Kidney (tissue), 14 donors: ENCODE measurements around the gene EIF4E1B. TPM values are rescaled to one million over a fixed set of nuclear protein-coding genes. Genes with fewer than 3 reads are reported as not detected.

Experiments used
- DNase-seq, 5 donors: peaks; one replicate each; pipeline ENCODE4 v3.0.0-alpha.2; 2013 to 2020
- FAIRE-seq: peaks from 2 replicates; lab custom pipeline; 2012; peaks lifted over from hg19 to GRCh38; lab: Jason Lieb, UNC
- H3K27ac ChIP-seq, 2 donors: one replicate each; pipeline ENCODE4 v1.7.0; 2013; ENCODE audit warnings: low read depth in 2 of 2, low read length in 2 of 2, inconsistent platforms in 1 of 2
- H3K27me3 ChIP-seq: one replicate; pipeline ENCODE4 v1.7.1; 2013; ENCODE audit warnings: low read length, inconsistent platforms; ENCODE audit not compliant: control insufficient read depth, insufficient read depth
- H3K36me3 ChIP-seq, 3 donors: one replicate each; pipeline versions ENCODE4 v1.7.0 to v1.7.1; 2013; ENCODE audit warnings: low read length in 3 of 3, control low read depth in 1 of 3, inconsistent platforms in 1 of 3; ENCODE audit not compliant: insufficient read depth in 3 of 3, control insufficient read depth in 2 of 3
- H3K4me1 ChIP-seq, 3 donors: one replicate each; pipeline versions ENCODE4 v1.7.0 to v1.7.1; 2013; ENCODE audit warnings: low read length in 3 of 3, inconsistent platforms in 1 of 3, low read depth in 1 of 3; ENCODE audit not compliant: control insufficient read depth in 2 of 3, insufficient read depth in 2 of 3
- H3K4me3 ChIP-seq, 3 donors: one replicate each; pipeline versions ENCODE4 v1.7.0 to v1.8.1; 2013; ENCODE audit warnings: low read length in 3 of 3, control low read depth in 1 of 3, inconsistent platforms in 1 of 3
- H3K9ac ChIP-seq, 3 donors: one replicate each; pipeline versions ENCODE4 v1.7.0 to v1.7.1; 2013; ENCODE audit warnings: low read length in 3 of 3, control low read depth in 1 of 3, inconsistent platforms in 1 of 3
- H3K9me3 ChIP-seq, 3 donors: one replicate each; pipeline versions ENCODE4 v1.7.0 to v1.7.1; 2013; ENCODE audit warnings: low read length in 3 of 3, control low read depth in 1 of 3, inconsistent platforms in 1 of 3; ENCODE audit not compliant: control insufficient read depth in 2 of 3, insufficient read depth in 1 of 3
- CTCF ChIP-seq: IDR thresholded peaks from 3 replicates; pipeline ENCODE4 v1.5.1; 2012; ENCODE audit warnings: mild to moderate bottlenecking, moderate library complexity, borderline replicate concordance; ENCODE audit not compliant: insufficient read depth; ENCODE audit errors: extremely low read depth
- intact Hi-C: fragments of 100-400 bp; cut with DNase I; formaldehyde crosslinking; loops from one replicate; pipeline ENCODE4 v1.11.1; 2022
- polyA plus RNA-seq: library from polyadenylated mRNA; stranded (reverse); fragments of 350-450 nt; fragmentation: Illumina TruSeq; extraction: RNeasy Lipid Tissue Mini Kit (QIAGEN cat#74804); gene quantifications from one replicate; pipeline ENCODE4 v1.2.3, GENCODE V29; 2014; ENCODE audit warnings: low read depth, low replicate concordance; ENCODE audit not compliant: insufficient read depth
- total RNA-seq: library from RNA; stranded (reverse); fragmentation: NEBNext Ultra II Directional; extraction: Animal tissue kit (Norgen Biotek cat#: 25700); gene quantifications from one replicate; pipeline ENCODE4 v1.2.1, GENCODE V29; 2021
- donor health status: control.
- donor health status: control.
- donor health status: control.
- donor health status: control.
- donor health status: control.
- donor health status: DM: yes; HTN: yes; CAD: no.
- donor health status: Normal renal cell carcinoma (clear cell type).

EIF4E1B gene
- total and polyA plus RNA-seq, 2 donors from 2014 or later: not detected

- Histone ChIP-seq H3K27me3 (peaks cover 31% of the 10 kb centered on the region), H3K36me3 (no peaks in the 10 kb centered on the region), H3K9ac (no peak overlapping the region), H3K27ac (no peak overlapping the region), H3K4me3 (no peak overlapping the region), H3K4me1 (peaks cover 0 to 7% (median 0%) of the 10 kb centered on the region in 3 donors), H3K9me3 (no peaks in the 10 kb centered on the region)
- no peak for TF ChIP-seq CTCF
- FAIRE-seq (no peak), DNase-seq (peak in 1 of 5 donors; percentile 46)
- intact Hi-C loops: no loop called here
Measured at GRCh38 chr5:176628406-176629228, 1.9 kb upstream of the EIF4E1B start.

- peaks cover 0 to 7% (median 0%) of the 10 kb centered on the region in 3 donors for H3K4me1 ChIP-seq
- intact Hi-C loops: no loop called here
- DNase-seq (peak in 1 of 5 donors; percentile 67), FAIRE-seq (no peak)
- no peak overlapping the region for H3K9ac ChIP-seq
- H3K27ac ChIP-seq: no peak overlapping the region
- no peak for TF ChIP-seq CTCF
- peaks cover 31% of the 10 kb centered on the region for H3K27me3 ChIP-seq
- no peaks in the 10 kb centered on the region for H3K36me3 ChIP-seq
- no peaks in the 10 kb centered on the region for H3K9me3 ChIP-seq
- H3K4me3 ChIP-seq: no peak overlapping the region
Measured at GRCh38 chr5:176629317-176629852, 1.1 kb upstream of the EIF4E1B start.

GRCh38 chr5:176630681-176631222, 277 bp downstream of the EIF4E1B start:
- FAIRE-seq: no peak
- H3K4me3 ChIP-seq: peak overlapping the region in 1 of 3 donors; percentile 41
- TF ChIP-seq CTCF: no peak
- H3K4me1 ChIP-seq: peaks cover 0 to 7% (median 0%) of the 10 kb centered on the region in 3 donors
- H3K27me3 ChIP-seq: peaks cover 31% of the 10 kb centered on the region
- no peak for DNase-seq
- intact Hi-C loops: no loop called here
- H3K9me3 ChIP-seq: no peaks in the 10 kb centered on the region
- no peak overlapping the region for H3K9ac ChIP-seq
- no peaks in the 10 kb centered on the region for H3K36me3 ChIP-seq
- no peak overlapping the region for H3K27ac ChIP-seq
